Natural killer cell treated with Interleukin-12 subunit alpha and Interleukin-12 subunit beta and Interleukin-15 and Interleukin-18, amount 100 ng/mL, for 72 hours (primary cell): ENCODE measurements around the gene SHISAL2B. TPM values are rescaled to one million over a fixed set of nuclear protein-coding genes. Genes with fewer than 3 reads are reported as not detected.

Experiments used
- total RNA-seq, 2 donors: library from RNA; stranded (reverse); gene quantifications; one replicate each; pipeline ENCODE4 v1.2.3, GENCODE V29; 2022

Gene SHISAL2B
- total RNA-seq, 2 donors from 2014 or later: not detected

Other genes starting within 250 kb of the SHISAL2B start
- gene RGS7BP, start 184.5 kb upstream of the SHISAL2B start, total RNA-seq: not detected
- gene SREK1IP1, start 78.2 kb downstream of the SHISAL2B start, total RNA-seq: 10 to 100 TPM; 19.9 to 20.1 TPM
- gene CWC27, start 78.4 kb downstream of the SHISAL2B start, total RNA-seq: 10 to 100 TPM; 29.1 to 32.6 TPM